Measurements from ENCODE around the gene RASGRP1. TPM values are rescaled to one million over a fixed set of nuclear protein-coding genes. Genes with fewer than 3 reads are reported as not detected.

The RASGRP1 gene
- total and polyA plus RNA-seq, 10 of the 15 experiments (the other 5 are each of a cell fraction or from before 2014, with no cell fraction given) = 5.6 to 234 (median 20.9) TPM

GRCh38 chr15:38564557-38565286, at the start of gene RASGRP1 (continued):
- TF ChIP-seq ZNF687 (IDR thresholded peaks at IDR 0.05) = peak; percentile 90
- TF ChIP-seq NKRF (conservative IDR thresholded peaks at IDR 0.05) = peak; percentile 69
- no peak for TF ChIP-seq CBX3 (IDR thresholded peaks at IDR 0.05; ENCODE audit: borderline replicate concordance, low read depth)
- no peak for TF ChIP-seq ZBTB11 (CRISPR knock-in tag; IDR thresholded peaks at IDR 0.05)
- TF ChIP-seq ZBTB4 (CRISPR knock-in tag; IDR thresholded peaks at IDR 0.05) = no peak
- peak; percentile 78 for TF ChIP-seq IKZF1 (conservative IDR thresholded peaks at IDR 0.05)
- TF ChIP-seq BCLAF1 (IDR thresholded peaks at IDR 0.05) = 0 out of 2 replicates have a peak, but pooled peaks have one; percentile 33
- TF ChIP-seq SMAD1 (IDR thresholded peaks at IDR 0.05; ENCODE audit: low read depth, partially characterized antibody) = no peak
- TF ChIP-seq MXI1 (IDR thresholded peaks at IDR 0.05; ENCODE audit: low read depth, low read length) = 0 out of 2 replicates have a peak, but pooled peaks have one; percentile 29

Measured in GM12878 (cell line).